Vagina (tissue), 2 donors: Measurements from ENCODE around the gene MED13L. TPM values are rescaled to one million over a fixed set of nuclear protein-coding genes. Genes with fewer than 3 reads are reported as not detected.

Experiments
- DNase-seq, 2 donors: peaks; one replicate each; pipeline ENCODE4 v3.0.0-alpha.2; 2017; ENCODE audit errors: extremely low spot score in 2 of 2
- H3K27ac ChIP-seq: fragments of 200-600 bp; sonication (generic); one replicate; pipeline ENCODE4 v1.5.1; 2019
- H3K27me3 ChIP-seq: fragments of 200-600 bp; sonication (generic); one replicate; pipeline ENCODE4 v1.5.1; 2019
- H3K36me3 ChIP-seq, 2 donors: fragments of 200-600 bp; sonication (generic); one replicate each; pipeline ENCODE4 v1.5.1; 2017 to 2019
- H3K4me1 ChIP-seq: fragments of 200-600 bp; sonication (generic); one replicate; pipeline ENCODE4 v1.5.1; 2019
- H3K4me3 ChIP-seq, 2 donors: fragments of 200-600 bp; sonication (generic); 1 replicate in 1 of 2; 2 replicates in 1 of 2; pipeline ENCODE4 v1.5.1; 2016 to 2019
- H3K9me3 ChIP-seq: fragments of 200-600 bp; sonication (generic); one replicate; pipeline ENCODE4 v1.5.1; 2019
- POLR2A ChIP-seq, 2 donors: fragments of 450-650 bp; IDR thresholded peaks; one replicate each; pipeline ENCODE4 v1.6.1; 2017; ENCODE audit warnings: antibody characterized with exemption in 2 of 2, mild to moderate bottlenecking in 2 of 2, moderate library complexity in 2 of 2
- POLR2AphosphoS5 ChIP-seq, 2 donors: sonication (generic); formaldehyde crosslinking; IDR thresholded peaks; one replicate each; pipeline ENCODE4 v1.9.0; 2017; ENCODE audit warnings: antibody characterized with exemption in 2 of 2, mild to moderate bottlenecking in 2 of 2, low read depth in 1 of 2; ENCODE audit not compliant: insufficient read depth in 1 of 2
- intact Hi-C: fragments of 100-400 bp; cut with DNase I; formaldehyde crosslinking; loops from one replicate; pipeline ENCODE4 v1.15.1; 2023
- total RNA-seq: library from RNA; depleted of rRNA; stranded (reverse); fragments of >200 nt; gene quantifications from one replicate; pipeline ENCODE4 v1.2.3, GENCODE V29; 2016
- TF ChIP-seq, protein P1 (sequence below), 3 experiments: fragments of 450-650 bp in 2 of 3; fragments of 200-600 bp in 1 of 3; sonication (generic) in 1 of 3; IDR thresholded peaks; one replicate each; pipeline ENCODE4 v1.5.1; 2017 to 2019; ENCODE audit warnings: antibody characterized with exemption in 3 of 3, mild to moderate bottlenecking in 2 of 3, moderate library complexity in 2 of 3

MED13L gene
- total RNA-seq, 1 donor from 2014 or later, result 161 TPM

DNA sequence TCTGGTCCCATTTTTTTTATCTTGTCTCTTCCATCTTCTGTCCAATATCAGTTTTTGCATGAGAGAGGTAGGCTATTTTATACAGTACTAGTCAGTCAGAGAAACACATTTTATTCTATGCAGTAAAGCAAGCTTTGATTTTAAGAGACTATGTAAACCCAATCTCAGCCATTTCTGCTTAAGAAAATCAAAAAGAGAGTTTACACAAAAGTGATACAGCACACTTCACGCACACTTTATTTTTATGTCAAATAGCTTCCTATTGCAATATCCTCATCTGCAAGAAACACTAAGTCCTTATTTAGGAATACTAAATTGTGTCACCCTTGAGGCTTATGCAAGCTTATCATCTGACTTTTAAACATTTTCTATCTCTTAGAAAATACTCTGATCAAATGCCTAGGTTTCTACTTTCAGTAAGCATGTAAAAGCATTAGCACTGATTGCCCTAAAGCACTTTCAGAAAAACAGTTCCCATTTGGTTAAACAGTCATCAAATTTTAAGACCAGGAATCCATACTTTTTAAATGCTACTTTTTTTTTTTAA lies 78.3 kb downstream of the MED13L start:
- no peaks in the 10 kb centered on the region for H3K27me3 ChIP-seq
- peaks cover 76% of the 10 kb centered on the region for H3K4me1 ChIP-seq
- H3K4me3 ChIP-seq, result no peak overlapping the region
- DNase-seq, result no peak
- intact Hi-C loops, result no loop called here
- TF ChIP-seq, protein P1, sequence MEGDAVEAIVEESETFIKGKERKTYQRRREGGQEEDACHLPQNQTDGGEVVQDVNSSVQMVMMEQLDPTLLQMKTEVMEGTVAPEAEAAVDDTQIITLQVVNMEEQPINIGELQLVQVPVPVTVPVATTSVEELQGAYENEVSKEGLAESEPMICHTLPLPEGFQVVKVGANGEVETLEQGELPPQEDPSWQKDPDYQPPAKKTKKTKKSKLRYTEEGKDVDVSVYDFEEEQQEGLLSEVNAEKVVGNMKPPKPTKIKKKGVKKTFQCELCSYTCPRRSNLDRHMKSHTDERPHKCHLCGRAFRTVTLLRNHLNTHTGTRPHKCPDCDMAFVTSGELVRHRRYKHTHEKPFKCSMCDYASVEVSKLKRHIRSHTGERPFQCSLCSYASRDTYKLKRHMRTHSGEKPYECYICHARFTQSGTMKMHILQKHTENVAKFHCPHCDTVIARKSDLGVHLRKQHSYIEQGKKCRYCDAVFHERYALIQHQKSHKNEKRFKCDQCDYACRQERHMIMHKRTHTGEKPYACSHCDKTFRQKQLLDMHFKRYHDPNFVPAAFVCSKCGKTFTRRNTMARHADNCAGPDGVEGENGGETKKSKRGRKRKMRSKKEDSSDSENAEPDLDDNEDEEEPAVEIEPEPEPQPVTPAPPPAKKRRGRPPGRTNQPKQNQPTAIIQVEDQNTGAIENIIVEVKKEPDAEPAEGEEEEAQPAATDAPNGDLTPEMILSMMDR (IDR thresholded peaks at IDR 0.05), result no peak
- no peak for TF ChIP-seq POLR2A (IDR thresholded peaks at IDR 0.05)
- no peak for TF ChIP-seq POLR2AphosphoS5 (IDR thresholded peaks at IDR 0.05; ENCODE audit: insufficient read depth in 1 of 2, low read depth in 1 of 2)
- H3K36me3 ChIP-seq, result no peaks in the 10 kb centered on the region
- no peak overlapping the region for H3K27ac ChIP-seq
- no peaks in the 10 kb centered on the region for H3K9me3 ChIP-seq

DNA sequence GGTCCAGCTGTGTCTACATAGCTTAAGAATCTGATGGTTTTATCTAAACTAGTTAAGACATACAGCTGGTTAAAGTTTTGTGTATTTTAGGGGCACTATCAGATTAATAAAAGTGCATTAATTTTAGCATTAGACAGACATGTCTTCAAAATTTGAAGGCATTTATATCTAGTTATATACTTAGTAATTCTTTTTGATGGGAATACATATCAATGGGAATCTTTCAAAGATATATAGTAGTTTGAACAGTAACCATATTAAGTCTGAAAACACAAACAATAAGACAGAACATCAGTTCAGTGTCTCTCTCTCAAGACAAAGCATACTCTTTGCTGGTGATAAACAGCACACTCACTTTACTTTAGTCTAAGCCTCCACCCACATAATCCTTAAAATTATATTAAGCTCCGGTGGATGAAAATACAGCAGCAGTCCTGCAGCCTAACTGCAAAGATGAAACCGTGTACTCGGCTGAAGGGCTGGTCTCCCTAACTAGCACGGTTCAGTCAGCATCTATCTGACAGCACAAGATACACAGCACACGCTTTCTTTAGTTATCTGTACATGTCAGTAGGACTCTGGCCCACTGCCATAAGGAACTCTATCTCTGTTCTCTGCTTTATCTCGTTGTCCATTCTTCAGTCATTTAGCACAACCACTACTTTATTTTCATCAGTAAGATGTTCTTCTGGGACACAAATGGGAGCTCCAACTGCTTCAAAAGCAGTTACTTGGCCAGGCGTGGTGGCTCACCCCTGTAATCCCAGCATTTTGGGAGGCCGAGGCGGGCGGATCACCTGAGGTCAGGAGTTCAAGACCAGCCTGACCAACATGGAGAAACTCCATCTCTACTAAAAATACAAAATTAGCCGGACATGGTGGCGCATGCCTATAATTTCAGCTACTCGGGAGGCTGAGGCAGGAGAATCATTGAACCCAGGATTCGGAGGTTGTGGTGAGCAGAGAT lies 80.5 kb downstream of the MED13L start:
- TF ChIP-seq, protein P1 (IDR thresholded peaks at IDR 0.05), result no peak
- TF ChIP-seq POLR2A (IDR thresholded peaks at IDR 0.05) (no peak), POLR2AphosphoS5 (IDR thresholded peaks at IDR 0.05; ENCODE audit: insufficient read depth in 1 of 2, low read depth in 1 of 2) (no peak)
- Histone ChIP-seq H3K27ac (no peak overlapping the region), H3K4me1 (peaks cover 69% of the 10 kb centered on the region), H3K36me3 (no peaks in the 10 kb centered on the region), H3K27me3 (no peaks in the 10 kb centered on the region), H3K9me3 (no peaks in the 10 kb centered on the region), H3K4me3 (no peak overlapping the region)
- intact Hi-C loops, result no loop called here
- no peak for DNase-seq

DNA sequence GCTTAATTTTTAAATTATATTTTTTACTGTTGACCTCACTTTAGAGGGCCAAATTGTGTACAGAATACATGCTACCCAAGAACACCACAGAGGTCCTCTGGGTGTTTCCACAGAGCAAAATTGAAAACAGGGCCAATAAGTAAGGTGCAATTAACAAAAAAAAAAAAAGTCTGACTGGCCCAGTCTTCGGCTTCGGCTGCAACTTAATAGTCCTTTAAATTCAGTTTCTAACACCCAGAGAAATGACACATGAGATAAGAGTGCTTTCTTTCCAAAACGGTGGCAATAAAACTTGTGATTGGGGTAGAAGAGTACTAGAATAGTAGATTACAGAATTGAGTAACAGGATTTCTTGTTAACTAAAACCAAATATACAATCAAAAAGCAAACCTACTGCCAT lies 81.3 kb downstream of the MED13L start:
- intact Hi-C loops, result no loop called here
- DNase-seq, result no peak
- no peak for TF ChIP-seq POLR2AphosphoS5 (IDR thresholded peaks at IDR 0.05; ENCODE audit: insufficient read depth in 1 of 2, low read depth in 1 of 2)
- TF ChIP-seq POLR2A (IDR thresholded peaks at IDR 0.05), result no peak
- TF ChIP-seq, protein P1 (IDR thresholded peaks at IDR 0.05), result no peak
- Histone ChIP-seq H3K4me3 (no peak overlapping the region), H3K4me1 (peaks cover 69% of the 10 kb centered on the region), H3K36me3 (no peaks in the 10 kb centered on the region), H3K27ac (no peak overlapping the region), H3K27me3 (no peaks in the 10 kb centered on the region), H3K9me3 (no peaks in the 10 kb centered on the region)

GRCh38 chr12:116194935-116195431 lies 82.5 kb downstream of the MED13L start:
- peaks cover 67% of the 10 kb centered on the region for H3K4me1 ChIP-seq
- intact Hi-C loops, result no loop called here
- DNase-seq, result no peak
- H3K4me3 ChIP-seq, result no peak overlapping the region
- no peaks in the 10 kb centered on the region for H3K9me3 ChIP-seq
- TF ChIP-seq, protein P1 (IDR thresholded peaks at IDR 0.05), result no peak
- TF ChIP-seq POLR2A (IDR thresholded peaks at IDR 0.05) (no peak), POLR2AphosphoS5 (IDR thresholded peaks at IDR 0.05; ENCODE audit: insufficient read depth in 1 of 2, low read depth in 1 of 2) (no peak)
- no peaks in the 10 kb centered on the region for H3K36me3 ChIP-seq
- H3K27me3 ChIP-seq, result no peaks in the 10 kb centered on the region
- no peak overlapping the region for H3K27ac ChIP-seq
